ENCODE results near the gene ASB16. TPM values are rescaled to one million over a fixed set of nuclear protein-coding genes. Genes with fewer than 3 reads are reported as not detected.

The ASB16 gene
- total RNA-seq, 2 experiments from 2014 or later = 0.14 TPM

DNA sequence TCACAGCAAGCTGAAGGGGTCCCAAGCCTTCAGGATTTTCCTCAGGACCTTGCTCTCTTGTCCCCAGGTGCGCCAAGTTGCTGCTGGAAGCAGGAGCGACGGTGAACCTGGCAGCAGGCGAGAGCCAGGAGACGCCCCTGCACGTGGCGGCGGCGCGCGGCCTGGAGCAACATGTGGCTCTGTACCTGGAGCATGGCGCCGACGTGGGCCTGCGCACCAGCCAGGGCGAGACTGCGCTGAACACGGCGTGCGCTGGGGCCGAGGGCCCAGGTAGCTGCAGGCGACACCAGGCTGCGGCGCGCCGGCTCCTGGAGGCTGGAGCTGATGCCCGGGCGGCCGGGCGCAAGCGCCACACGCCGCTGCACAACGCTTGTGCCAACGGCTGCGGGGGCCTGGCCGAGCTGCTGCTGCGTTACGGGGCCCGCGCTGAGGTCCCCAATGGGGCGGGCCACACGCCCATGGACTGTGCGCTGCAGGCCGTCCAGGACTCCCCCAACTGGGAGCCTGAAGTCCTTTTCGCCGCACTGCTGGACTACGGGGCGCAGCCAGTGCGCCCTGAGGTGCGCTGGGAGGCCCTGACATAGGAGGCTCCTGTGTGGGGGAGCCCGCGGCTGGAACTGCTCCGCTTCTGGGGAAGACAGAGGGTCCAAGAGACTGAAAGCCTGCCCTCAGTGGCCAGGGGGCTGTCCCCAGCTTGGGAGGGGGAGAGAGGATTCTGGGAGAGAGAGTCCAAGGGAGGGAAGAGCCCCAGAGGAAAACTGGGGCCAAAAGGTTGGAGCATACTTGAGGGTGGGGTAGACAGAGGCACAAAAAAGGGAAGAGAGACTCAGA lies 6.4 kb downstream of the ASB16 start:
- intact Hi-C loops (cut with DNase I, micrococcal nuclease) = no loop called here
- DNase-seq (no peak), ATAC-seq (no peak)
- Mint-ChIP-seq H3K4me3 (no peak overlapping the region), H3K4me1 (peaks cover 3% of the 10 kb centered on the region), H3K27ac (no peak overlapping the region), H3K9me3 (ENCODE audit: low read depth) (no peaks in the 10 kb centered on the region), H3K27me3 (no peaks in the 10 kb centered on the region), H3K36me3 (ENCODE audit: low read depth) (peaks cover 9% of the 10 kb centered on the region)
- POLR2A ChIA-PET = no interaction called here
- CTCF ChIA-PET = interaction anchor here (1.2 kb wide), 1 partner anchor 26 kb away, joined by 4 read pairs; no protein-coding TSS in a partner anchor

DNA sequence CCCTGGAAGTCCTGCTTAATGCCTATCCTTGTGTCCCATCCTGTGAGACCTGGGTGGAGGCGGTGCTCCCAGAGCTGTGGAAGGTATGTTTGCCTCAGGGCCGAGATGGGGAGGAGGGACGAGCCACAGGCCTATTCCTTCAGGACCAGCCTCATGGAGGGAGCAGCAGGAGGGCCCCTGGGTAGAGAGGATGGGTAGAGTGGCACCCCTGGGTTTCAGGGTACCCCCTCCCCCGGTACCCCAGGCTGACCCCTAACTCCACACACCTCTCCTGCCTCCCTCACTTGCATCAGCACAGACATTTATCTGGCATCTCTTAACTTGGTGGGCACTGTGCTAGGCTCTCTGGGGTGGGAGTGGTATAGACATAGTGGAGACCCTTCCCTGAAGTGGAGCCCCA lies 7.1 kb downstream of the ASB16 start:
- ChIA-PET POLR2A (no interaction called here), CTCF (interaction anchor here (1.2 kb wide), 1 partner anchor 27 kb away, joined by 4 read pairs; no protein-coding TSS in a partner anchor)
- peaks cover 6% of the 10 kb centered on the region for H3K4me1 Mint-ChIP-seq
- no peak for ATAC-seq
- no peaks in the 10 kb centered on the region for H3K27me3 Mint-ChIP-seq
- H3K36me3 Mint-ChIP-seq (ENCODE audit: low read depth) = peaks cover 15% of the 10 kb centered on the region
- no peak for DNase-seq
- H3K27ac Mint-ChIP-seq = no peak overlapping the region
- intact Hi-C loops (cut with DNase I, micrococcal nuclease) = no loop called here
- H3K9me3 Mint-ChIP-seq (ENCODE audit: low read depth) = no peaks in the 10 kb centered on the region
- H3K4me3 Mint-ChIP-seq = no peak overlapping the region

DNA sequence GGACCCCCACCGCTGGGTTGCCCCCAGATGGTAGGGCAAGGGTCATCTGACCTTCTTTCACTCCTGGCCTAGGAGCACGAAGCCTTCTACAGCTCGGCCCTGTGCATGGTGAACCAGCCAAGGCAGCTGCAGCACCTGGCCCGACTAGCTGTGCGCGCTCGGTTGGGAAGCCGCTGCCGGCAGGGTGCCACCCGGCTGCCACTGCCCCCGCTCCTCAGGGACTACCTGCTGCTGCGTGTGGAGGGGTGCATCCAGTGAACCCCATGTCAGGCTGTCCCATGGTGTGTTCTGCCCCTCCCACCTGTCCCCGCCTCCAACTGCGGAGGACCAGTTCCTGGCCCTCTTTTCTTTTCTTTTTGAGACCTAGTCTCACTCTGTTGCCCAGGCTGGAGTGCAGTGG lies 7.6 kb downstream of the ASB16 start:
- H3K9me3 Mint-ChIP-seq (ENCODE audit: low read depth) = no peaks in the 10 kb centered on the region
- intact Hi-C loops (cut with DNase I, micrococcal nuclease) = no loop called here
- POLR2A ChIA-PET = no interaction called here
- peaks cover 16% of the 10 kb centered on the region for H3K36me3 Mint-ChIP-seq (ENCODE audit: low read depth)
- H3K4me3 Mint-ChIP-seq = no peak overlapping the region
- CTCF ChIA-PET = no interaction called here
- no peak for ATAC-seq
- H3K27me3 Mint-ChIP-seq = no peaks in the 10 kb centered on the region
- H3K4me1 Mint-ChIP-seq = peaks cover 6% of the 10 kb centered on the region
- H3K27ac Mint-ChIP-seq = no peak overlapping the region
- no peak for DNase-seq

DNA sequence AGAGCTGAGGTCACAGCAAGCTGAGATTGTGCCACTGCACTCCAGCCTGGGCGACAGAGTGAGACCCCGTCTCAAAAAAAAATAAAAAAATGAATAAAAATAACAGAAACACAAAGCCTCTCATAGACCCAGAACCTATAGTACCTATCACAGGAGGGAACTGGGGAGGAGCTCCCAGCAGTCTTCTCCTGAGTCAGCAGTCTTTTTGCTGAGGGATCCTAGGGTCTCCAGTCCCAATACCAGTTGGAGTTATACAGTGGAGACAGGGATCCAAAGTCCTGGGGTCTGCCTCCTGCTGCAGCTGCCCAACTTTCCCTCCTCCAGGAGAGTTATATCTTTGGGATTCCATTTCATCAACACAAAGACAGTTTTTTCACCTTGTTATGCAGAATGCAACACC lies 12.5 kb downstream of the ASB16 start:
- no peaks in the 10 kb centered on the region for H3K27me3 Mint-ChIP-seq
- intact Hi-C loops (cut with DNase I, micrococcal nuclease) = no loop called here
- no peak overlapping the region for H3K4me3 Mint-ChIP-seq
- H3K36me3 Mint-ChIP-seq (ENCODE audit: low read depth) = peaks cover 14% of the 10 kb centered on the region
- ChIA-PET POLR2A (no interaction called here), CTCF (interaction anchor here (1.0 to 1.5 kb wide), 3 partner anchors 27 to 33 kb away, joined by 3 to 4 read pairs (median 4); no protein-coding TSS in a partner anchor)
- ATAC-seq (no peak), DNase-seq (no peak)
- H3K4me1 Mint-ChIP-seq = peaks cover 28% of the 10 kb centered on the region
- H3K27ac Mint-ChIP-seq = peak overlapping the region; percentile 13
- H3K9me3 Mint-ChIP-seq (ENCODE audit: low read depth) = no peaks in the 10 kb centered on the region

DNA sequence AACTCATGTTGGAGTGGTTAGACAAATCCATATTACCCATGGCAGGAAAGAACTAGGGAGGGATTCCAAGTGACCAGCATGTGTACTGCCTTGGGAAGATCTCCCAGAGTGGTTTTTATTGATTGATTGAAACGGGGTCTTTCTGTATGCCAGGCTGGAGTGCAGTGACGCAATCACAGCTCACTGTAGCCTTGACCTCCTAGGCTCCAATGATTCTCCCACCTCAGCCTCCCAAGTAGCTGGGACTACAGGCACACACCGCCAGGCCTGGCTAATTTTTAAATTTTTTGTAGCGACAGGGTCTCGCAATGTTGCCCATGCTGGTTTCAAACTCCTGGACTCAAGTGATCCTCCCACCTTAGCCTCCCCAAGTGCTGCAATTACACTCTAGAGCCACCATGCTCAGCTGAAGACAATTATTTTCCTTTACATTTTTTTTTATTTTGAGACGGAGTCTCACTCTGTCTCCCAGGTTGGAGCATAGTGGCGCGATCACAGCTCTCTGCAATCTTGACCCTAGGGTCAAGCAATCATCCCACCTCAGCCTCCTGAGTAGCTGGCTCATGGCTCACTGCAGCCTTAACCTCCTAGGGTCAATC lies 13.8 kb downstream of the ASB16 start:
- Mint-ChIP-seq H3K9me3 (ENCODE audit: low read depth) (no peaks in the 10 kb centered on the region), H3K36me3 (ENCODE audit: low read depth) (peaks cover 16% of the 10 kb centered on the region), H3K4me3 (peak overlapping the region; percentile 19), H3K4me1 (peaks cover 32% of the 10 kb centered on the region), H3K27ac (no peak overlapping the region), H3K27me3 (no peaks in the 10 kb centered on the region)
- DNase-seq (no peak), ATAC-seq (no peak)
- ChIA-PET CTCF (interaction anchor here (0.6 to 2.8 kb wide), 8 partner anchors 10 to 190 kb away, joined by 3 to 17 read pairs (median 4); partner anchors contain the start of genes GRN and HDAC5), POLR2A (interaction anchor here (0.6 to 2.9 kb wide), 3 partner anchors 26 to 327 kb away, joined by 3 to 20 read pairs (median 7); no protein-coding TSS in a partner anchor)
- intact Hi-C loops (cut with DNase I, micrococcal nuclease) = no loop called here

DNA sequence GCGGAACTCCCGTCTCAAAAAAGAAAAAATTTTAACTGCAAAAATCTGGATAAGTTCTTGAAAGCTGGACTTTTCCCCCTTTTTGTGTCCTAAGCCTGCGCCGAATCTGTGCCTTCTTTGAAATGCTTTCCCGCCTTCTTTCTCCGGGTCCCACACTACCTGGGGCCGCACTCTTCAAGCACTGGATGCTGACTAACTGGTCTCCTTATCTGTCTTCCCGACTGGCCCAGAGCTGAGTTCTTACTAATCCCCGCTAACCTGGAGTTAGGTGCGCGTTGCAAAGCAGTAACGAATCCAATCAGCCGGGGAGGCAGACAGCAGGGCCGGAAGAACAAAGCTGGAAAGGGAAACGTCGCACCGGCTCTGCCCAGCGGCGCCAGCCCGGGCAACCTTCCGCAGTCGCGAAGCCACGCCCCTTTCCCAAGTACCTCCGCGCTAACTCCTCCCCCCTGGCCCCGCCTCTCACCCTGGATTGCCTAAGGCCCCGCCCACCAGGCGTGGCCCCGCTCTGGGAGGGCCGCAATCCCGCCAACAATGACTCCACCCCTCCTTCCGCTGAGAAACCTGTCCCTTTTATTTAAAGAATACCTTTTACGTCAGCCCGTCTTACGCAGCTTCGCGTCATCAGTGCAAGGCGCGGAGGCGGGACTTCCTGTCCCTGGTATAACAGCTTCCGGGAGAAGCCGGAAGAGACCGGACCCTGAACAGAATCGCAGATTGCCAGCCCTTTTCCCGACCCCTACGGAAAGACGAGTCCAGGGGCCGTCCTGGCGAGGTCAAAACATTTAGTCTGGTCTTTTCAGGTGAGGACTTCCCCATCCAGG lies 16.0 kb downstream of the ASB16 start, which contains the start of gene TMUB2:
Gene TMUB2, plus strand, starts transcription at position 666 of the 824 bp plus-strand sequence. CDS start 737 bp downstream, outside the sequence.
- ATAC-seq = peak; percentile 92
- CTCF ChIA-PET = interaction anchor here (0.5 to 2.8 kb wide), 22 partner anchors 12 to 875 kb away, joined by 3 to 28 read pairs (median 4); partner anchors contain the start of genes GRN, HDAC5 and HROB
- peak; percentile 100 for DNase-seq

DNA sequence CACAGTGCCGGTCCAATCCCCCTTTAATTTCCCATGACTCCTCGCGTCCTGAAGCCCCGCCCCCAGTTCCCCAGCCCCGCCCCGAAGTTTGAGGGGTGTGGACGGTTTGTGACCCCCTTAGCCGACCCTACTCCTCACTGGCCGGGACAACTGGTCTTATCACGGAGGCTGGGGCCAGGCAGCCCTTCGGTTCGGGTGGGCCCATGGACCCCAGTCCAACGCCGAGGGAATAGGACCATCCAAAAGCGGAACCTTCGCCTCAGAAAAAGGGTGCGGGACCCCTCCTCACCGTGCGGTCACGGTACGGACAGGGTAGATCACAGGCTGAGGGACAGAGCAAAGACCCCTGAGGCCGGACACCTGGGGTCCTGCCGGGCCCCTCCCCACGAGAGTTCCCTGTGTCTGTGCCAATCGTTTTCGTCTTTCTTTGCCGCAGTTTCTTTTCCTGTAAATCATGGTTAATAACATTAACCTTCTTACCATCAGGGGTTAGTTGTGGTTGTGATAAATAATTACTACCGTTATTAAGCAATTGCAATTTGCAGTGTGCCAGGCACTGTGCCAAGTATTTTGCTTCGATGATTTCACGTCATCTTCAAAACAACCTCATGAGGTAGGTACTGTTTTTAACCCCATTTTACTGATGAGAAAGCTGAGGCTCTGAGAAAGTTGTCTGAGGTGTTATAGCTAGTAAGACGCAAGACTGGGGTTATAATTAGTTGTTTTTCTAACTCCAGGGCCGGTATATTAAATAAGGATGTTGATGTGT lies 16.8 kb downstream of the ASB16 start:
- Mint-ChIP-seq H3K36me3 (ENCODE audit: low read depth) (peaks cover 17% of the 10 kb centered on the region), H3K4me3 (peak overlapping the region; percentile 99), H3K9me3 (ENCODE audit: low read depth) (no peaks in the 10 kb centered on the region), H3K27ac (peak overlapping the region; percentile 100), H3K27me3 (no peaks in the 10 kb centered on the region), H3K4me1 (peaks cover 28% of the 10 kb centered on the region)
- ATAC-seq = peak; percentile 62
- DNase-seq = peak; percentile 50
- CTCF ChIA-PET = interaction anchor here (0.5 to 2.8 kb wide), 13 partner anchors 11 to 421 kb away, joined by 3 to 28 read pairs (median 6); partner anchors contain the start of genes GRN and HDAC5
- intact Hi-C loops (cut with DNase I, micrococcal nuclease) = loop anchor here (2.0 to 5.0 kb wide), 2 partner anchors 65 to 960 kb away; partner anchors contain the start of genes HDAC5 (in 1 of the 2) and HEXIM1 (in 1 of the 2)
- POLR2A ChIA-PET = interaction anchor here (1.0 to 2.9 kb wide), 6 partner anchors 11 to 140 kb away, joined by 3 to 20 read pairs (median 6); partner anchors contain the start of gene HDAC5

More for the DNA sequence above, 16.0 kb downstream of the ASB16 start, which contains the start of gene TMUB2:
- Mint-ChIP-seq H3K36me3 (ENCODE audit: low read depth) (peaks cover 25% of the 10 kb centered on the region), H3K9me3 (ENCODE audit: low read depth) (no peaks in the 10 kb centered on the region), H3K4me3 (peak within 1 kb of the TSS; percentile 99), H3K4me1 (peaks cover 32% of the 10 kb centered on the region), H3K27ac (peak within 1 kb of the TSS; percentile 100), H3K27me3 (no peaks in the 10 kb centered on the region)
- intact Hi-C loops (cut with DNase I, micrococcal nuclease) = loop anchor here (1.0 to 5.0 kb wide), 17 partner anchors 13 to 975 kb away; partner anchors contain the start of genes HDAC5 (in 2 of the 2), HROB (in 2 of the 2), ATXN7L3 (in 1 of the 2) and G6PC3 (in 1 of the 2)
- POLR2A ChIA-PET = interaction anchor here (0.6 to 2.9 kb wide), 8 partner anchors 10 to 176 kb away, joined by 3 to 20 read pairs (median 6); partner anchors contain the start of gene HDAC5

DNA sequence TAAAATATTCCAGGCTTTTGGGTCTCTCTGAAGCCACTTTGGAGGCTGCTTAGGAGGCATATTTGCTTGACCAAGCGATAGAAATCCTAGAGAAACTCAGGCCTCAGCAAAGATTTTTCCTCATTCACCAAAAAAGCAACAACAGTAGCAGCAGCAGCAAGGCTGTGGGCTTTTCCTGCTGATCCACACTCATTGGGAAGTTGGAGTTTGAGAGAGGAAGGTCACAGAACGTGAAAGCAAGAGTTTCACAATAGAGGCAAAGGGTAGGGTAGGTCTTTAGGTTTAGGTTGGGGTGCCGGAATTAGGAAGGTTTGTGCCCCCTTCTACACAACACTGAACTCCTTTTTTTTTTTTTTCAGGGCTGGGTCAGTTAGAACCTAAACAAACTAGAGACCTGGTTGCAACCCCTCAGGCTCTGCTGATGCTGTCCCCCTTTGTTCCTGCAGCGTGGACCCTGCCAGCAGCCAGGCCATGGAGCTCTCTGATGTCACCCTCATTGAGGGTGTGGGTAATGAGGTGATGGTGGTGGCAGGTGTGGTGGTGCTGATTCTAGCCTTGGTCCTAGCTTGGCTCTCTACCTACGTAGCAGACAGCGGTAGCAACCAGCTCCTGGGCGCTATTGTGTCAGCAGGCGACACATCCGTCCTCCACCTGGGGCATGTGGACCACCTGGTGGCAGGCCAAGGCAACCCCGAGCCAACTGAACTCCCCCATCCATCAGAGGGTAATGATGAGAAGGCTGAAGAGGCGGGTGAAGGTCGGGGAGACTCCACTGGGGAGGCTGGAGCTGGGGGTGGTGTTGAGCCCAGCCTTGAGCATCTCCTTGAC lies 18.3 kb downstream of the ASB16 start:
- H3K27ac Mint-ChIP-seq = peak overlapping the region; percentile 100
- CTCF ChIA-PET = interaction anchor here (0.5 to 2.4 kb wide), 6 partner anchors 9 to 1162 kb away, joined by 3 to 8 read pairs (median 4); partner anchors contain the start of gene NBR1

DNA sequence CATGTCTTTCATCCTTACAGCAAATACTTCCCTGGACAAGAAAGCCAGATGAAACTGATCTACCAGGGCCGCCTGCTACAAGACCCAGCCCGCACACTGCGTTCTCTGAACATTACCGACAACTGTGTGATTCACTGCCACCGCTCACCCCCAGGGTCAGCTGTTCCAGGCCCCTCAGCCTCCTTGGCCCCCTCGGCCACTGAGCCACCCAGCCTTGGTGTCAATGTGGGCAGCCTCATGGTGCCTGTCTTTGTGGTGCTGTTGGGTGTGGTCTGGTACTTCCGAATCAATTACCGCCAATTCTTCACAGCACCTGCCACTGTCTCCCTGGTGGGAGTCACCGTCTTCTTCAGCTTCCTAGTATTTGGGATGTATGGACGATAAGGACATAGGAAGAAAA lies 20.0 kb downstream of the ASB16 start:
- DNase-seq (no peak), ATAC-seq (no peak)
- intact Hi-C loops (cut with DNase I, micrococcal nuclease) = no loop called here
- H3K4me3 Mint-ChIP-seq = no peak overlapping the region
- no peaks in the 10 kb centered on the region for H3K9me3 Mint-ChIP-seq (ENCODE audit: low read depth)
- peaks cover 14% of the 10 kb centered on the region for H3K4me1 Mint-ChIP-seq
- no peaks in the 10 kb centered on the region for H3K27me3 Mint-ChIP-seq
- POLR2A ChIA-PET = interaction anchor here (0.6 to 0.8 kb wide), 2 partner anchors 20 to 881 kb away, joined by 3 read pairs; no protein-coding TSS in a partner anchor
- CTCF ChIA-PET = no interaction called here
- no peak overlapping the region for H3K27ac Mint-ChIP-seq
- peaks cover 22% of the 10 kb centered on the region for H3K36me3 Mint-ChIP-seq (ENCODE audit: low read depth)

More for the DNA sequence above, 18.3 kb downstream of the ASB16 start:
- no peaks in the 10 kb centered on the region for H3K27me3 Mint-ChIP-seq
- H3K36me3 Mint-ChIP-seq (ENCODE audit: low read depth) = peaks cover 15% of the 10 kb centered on the region
- POLR2A ChIA-PET = interaction anchor here (0.6 to 1.0 kb wide), 2 partner anchors 9 to 245 kb away, joined by 4 to 8 read pairs; no protein-coding TSS in a partner anchor
- peak overlapping the region; percentile 99 for H3K4me3 Mint-ChIP-seq
- no peak for ATAC-seq
- intact Hi-C loops (cut with DNase I, micrococcal nuclease) = loop anchor here in 1 of 2 experiments (5.0 kb wide), 1 partner anchor 959 kb away; the partner anchor contains the start of gene HEXIM1
- no peak for DNase-seq
- no peaks in the 10 kb centered on the region for H3K9me3 Mint-ChIP-seq (ENCODE audit: low read depth)
- H3K4me1 Mint-ChIP-seq = peaks cover 23% of the 10 kb centered on the region

Measured in activated CD4-positive, alpha-beta T cell treated with anti-CD3 and anti-CD28 coated beads for 36 hours (primary cell).